ENCODE measurements around the gene MAPKAPK3. TPM values are rescaled to one million over a fixed set of nuclear protein-coding genes. Genes with fewer than 3 reads are reported as not detected.

MAPKAPK3 gene
- polyA plus RNA-seq, 4 donors, result 22.1 to 58.2 (median 53.8) TPM

DNA sequence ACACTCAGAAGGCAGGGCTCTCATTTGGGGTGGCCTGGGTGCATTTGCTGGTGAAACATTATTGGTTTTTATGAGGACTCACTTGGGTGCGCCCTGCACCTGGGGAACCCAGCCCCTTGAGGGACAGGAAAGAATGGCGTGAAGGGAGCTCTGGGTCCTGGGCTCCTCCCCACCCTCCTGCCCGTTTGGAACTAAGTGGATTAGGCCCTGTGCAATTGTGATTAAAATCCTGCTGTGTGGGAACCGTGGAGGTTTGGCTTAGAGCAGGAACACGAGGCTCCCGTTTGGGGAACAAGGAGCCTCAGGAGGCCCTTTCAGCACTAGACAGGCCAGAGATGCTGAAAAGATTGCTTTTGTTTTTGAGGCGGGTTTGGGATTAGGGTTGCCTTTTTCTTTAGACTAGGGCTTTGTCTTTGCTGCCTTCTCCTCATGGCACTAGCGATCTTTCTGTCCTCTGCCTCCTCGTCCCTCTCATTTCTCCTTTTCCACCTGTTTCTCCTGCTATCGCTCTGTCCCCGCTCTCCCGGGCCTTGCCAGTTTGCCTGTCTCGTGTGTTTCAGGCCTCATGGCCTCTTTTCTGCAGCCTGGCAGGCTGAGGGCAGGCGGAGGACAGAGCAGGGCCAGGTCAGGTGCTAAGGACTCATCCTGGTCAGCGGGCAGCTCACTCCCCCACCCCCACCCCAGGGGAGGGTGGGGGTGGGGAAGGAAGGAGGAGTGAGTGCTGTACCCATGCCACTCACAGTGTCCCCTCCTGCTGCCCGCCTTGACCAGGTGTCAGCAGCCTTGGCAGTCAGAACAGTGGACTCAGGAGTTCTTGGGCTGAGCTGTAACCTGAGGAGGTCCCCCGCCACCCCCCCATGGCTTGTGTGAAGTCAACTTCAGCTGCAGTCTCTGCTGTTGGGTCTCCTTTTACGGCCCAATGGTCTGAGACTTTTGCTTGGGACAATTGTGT lies 8.6 kb downstream of the MAPKAPK3 start:
- DNase-seq (ENCODE audit: low read depth in 4 of 4, low spot score in 3 of 4), result no peak

DNA sequence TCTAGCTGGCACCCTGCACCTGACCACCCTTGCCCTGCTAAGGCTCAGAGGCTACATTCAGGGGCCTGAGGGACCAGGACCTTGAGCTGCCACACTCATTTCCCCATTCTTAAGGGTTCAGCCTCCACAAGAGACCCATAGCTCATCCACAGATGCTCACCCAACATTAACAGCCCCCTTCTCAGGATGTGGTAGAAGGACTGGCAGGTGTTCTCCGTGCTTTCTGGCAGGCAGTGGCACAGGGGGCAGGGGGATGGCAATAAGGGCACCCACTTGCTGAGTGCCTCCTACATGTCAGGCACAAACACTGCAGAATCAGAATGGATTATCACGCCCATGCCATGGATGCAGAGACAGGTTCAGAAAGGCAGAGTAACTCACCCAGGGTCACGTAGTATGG lies 9.4 kb downstream of the MAPKAPK3 start:
- no peak for DNase-seq (ENCODE audit: low read depth in 4 of 4, low spot score in 3 of 4)

GRCh38 chr3:50627407-50628051 lies 10.6 kb downstream of the MAPKAPK3 start:
- no peak for DNase-seq (ENCODE audit: low read depth in 4 of 4, low spot score in 3 of 4)

- no peak for DNase-seq (ENCODE audit: low read depth in 4 of 4, low spot score in 3 of 4)
These were observed 11.7 kb downstream of the MAPKAPK3 start for GRCh38 chr3:50628601-50629000.

DNA sequence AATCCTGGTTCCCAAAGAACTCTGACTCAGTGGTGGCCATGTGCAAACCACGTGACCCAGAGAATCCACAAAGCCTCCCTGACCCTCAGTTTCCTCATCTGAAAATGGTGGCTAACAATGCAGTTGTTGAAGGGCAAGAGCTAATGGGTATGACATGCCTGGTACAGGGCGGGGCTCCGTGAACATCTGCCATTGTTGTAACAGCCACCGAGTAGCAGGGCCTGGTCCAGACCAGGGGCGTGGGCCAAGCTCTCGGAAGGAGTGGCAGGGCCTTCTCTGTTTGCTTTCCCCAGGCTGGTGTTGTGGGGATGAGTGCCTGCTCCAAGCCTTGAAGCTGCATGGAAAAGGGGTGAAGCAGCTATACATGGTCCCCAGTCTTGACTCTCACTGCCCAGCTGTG lies 13.4 kb downstream of the MAPKAPK3 start:
- no peak for DNase-seq (ENCODE audit: low read depth in 4 of 4, low spot score in 3 of 4)

GRCh38 chr3:50630877-50631276 lies 13.9 kb downstream of the MAPKAPK3 start:
- no peak for DNase-seq (ENCODE audit: low read depth in 4 of 4, low spot score in 3 of 4)

DNA sequence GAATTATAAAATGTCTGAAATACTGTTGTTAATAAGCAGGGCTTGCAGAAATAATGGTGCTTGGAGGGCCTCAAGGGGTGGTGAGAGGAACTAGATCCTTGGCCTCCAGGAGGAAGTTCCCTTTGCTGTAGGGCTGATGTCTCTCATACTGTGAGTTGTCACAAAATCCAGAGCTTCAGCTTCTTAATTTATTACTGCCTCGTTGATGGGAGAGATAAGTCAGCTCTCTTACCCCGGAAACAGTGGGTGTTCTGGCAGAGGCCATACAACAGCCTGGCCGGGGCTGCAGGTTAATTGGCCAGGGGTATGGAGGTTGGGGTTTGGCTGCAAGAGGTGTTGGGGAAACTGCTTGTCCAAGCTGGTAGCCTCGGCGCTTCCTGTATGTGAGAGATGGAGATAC lies 15.5 kb downstream of the MAPKAPK3 start:
- no peak for DNase-seq (ENCODE audit: low read depth in 4 of 4, low spot score in 3 of 4)

- no peak for DNase-seq (ENCODE audit: low read depth in 4 of 4, low spot score in 3 of 4)
These were observed 16.4 kb downstream of the MAPKAPK3 start for GRCh38 chr3:50633230-50633790.

GRCh38 chr3:50635066-50635465 lies 18.1 kb downstream of the MAPKAPK3 start:
- DNase-seq (ENCODE audit: low read depth in 4 of 4, low spot score in 3 of 4), result no peak

GRCh38 chr3:50637011-50637410 lies 20.1 kb downstream of the MAPKAPK3 start:
- no peak for DNase-seq (ENCODE audit: low read depth in 4 of 4, low spot score in 3 of 4)

- no peak for DNase-seq (ENCODE audit: low read depth in 4 of 4, low spot score in 3 of 4)
These were observed 21.0 kb downstream of the MAPKAPK3 start for GRCh38 chr3:50637945-50638344.

DNA sequence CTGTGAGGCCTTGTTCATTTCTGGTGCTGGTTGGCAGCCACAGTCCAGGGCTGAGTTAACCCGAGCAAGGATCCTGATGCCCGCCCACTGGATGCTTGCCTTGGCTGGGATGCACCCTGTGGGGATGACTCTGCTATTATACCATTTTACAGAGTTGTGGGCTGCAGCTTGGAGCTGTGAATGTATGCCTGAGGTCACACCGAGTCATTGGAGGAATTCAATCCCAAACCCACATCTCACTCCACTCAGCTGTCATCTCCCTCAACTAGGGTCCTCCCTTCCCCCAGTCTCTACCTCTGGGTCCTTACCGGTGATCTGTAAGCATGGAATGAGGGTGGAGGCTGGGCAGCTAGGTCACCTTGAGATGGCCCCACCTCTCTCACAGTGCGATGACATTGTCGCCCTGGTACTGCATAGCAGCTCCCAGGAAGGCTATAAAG lies 22.1 kb downstream of the MAPKAPK3 start:
- no peak for DNase-seq (ENCODE audit: low read depth in 4 of 4, low spot score in 3 of 4)

GRCh38 chr3:50642382-50642781 lies 25.4 kb downstream of the MAPKAPK3 start:
- DNase-seq (ENCODE audit: low read depth in 4 of 4, low spot score in 3 of 4), result no peak

GRCh38 chr3:50644561-50644960 lies 27.6 kb downstream of the MAPKAPK3 start:
- DNase-seq (ENCODE audit: low read depth in 4 of 4, low spot score in 3 of 4), result no peak

GRCh38 chr3:50645378-50645777 lies 28.4 kb downstream of the MAPKAPK3 start:
- DNase-seq (ENCODE audit: low read depth in 4 of 4, low spot score in 3 of 4), result no peak

DNA sequence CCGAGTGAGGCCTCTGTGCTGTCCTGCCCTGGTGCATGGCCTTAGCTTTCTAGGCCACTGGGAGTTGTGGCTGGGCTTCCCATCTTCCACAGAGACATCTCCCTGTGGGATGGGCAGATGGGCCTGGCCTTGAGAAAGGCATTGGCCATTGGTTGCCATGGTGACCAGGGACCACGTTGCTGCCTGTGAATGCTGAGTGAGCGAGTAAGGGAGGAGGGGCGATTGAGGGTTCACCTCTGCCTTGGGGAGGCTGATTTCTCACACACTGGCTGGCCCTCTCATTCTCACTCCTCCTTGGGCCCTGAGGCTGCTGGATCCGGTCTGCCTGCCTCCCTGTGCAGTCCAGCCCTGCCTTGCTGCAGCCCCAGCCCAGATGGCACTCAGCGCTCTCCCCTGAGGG lies 31.4 kb downstream of the MAPKAPK3 start:
- DNase-seq (ENCODE audit: low read depth in 4 of 4, low spot score in 3 of 4), result no peak

DNA sequence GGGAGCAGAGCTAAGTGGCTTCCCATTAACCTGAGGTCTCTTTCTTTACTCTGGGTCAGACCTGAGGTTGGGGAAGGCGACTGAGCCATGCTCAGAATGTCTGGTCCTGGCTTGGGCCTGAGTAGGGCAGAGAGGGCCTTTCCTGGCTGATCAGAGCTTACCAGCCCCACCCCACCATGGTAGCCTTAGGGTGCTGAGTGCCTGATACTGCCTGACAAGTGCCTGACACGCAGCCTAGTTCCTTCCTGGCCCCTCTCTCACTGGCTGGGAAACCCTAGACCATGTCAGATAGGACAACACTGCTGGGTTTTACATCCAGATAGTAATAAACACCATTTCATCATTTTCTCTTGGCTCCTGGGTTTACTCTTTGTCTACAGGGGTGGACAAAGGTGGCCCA lies 32.0 kb downstream of the MAPKAPK3 start:
- no peak for DNase-seq (ENCODE audit: low read depth in 4 of 4, low spot score in 3 of 4)

- no peak for DNase-seq (ENCODE audit: low read depth in 4 of 4, low spot score in 3 of 4)
These were observed 32.5 kb downstream of the MAPKAPK3 start for GRCh38 chr3:50649451-50649931.

DNA sequence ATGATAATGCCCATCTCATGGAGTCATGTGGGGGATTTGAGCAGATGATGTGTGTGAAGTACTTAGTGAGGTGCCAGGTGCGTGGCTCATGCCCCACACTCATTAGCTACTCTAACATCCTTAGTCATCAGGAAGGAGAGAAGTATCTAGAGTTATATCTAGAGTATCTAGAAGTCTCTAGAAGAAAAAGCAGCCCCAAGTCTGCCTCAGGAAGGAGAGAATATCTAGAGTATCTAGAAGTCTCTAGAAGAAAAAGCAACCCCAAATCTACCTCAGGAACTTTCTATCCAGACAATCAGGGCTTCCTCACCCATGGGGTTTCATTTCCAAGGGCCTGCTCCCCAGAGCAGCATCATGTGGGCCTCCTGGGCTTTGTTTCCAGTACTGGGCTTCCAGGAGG lies 33.1 kb downstream of the MAPKAPK3 start:
- no peak for DNase-seq (ENCODE audit: low read depth in 4 of 4, low spot score in 3 of 4)

DNA sequence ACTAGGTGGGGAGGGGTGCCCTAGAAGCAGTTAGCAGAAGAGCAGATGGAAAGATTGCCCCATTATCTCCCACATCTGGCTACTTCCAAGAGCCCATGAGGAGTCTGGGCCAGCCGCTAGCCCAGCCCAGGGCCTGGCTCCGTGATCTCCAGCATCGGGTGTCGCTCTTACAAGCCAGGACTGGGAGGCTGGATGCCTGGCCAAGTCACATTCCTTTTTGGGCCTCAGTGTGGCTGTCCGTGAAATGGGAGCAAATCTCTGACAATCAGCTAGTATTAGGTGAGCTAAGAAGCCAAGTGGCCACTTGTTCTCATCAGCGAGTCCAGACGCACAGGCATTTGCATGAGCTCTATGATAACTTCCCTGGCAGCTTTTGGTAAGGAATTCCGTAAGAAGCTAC lies 34.5 kb downstream of the MAPKAPK3 start:
- no peak for DNase-seq (ENCODE audit: low read depth in 4 of 4, low spot score in 3 of 4)

DNA sequence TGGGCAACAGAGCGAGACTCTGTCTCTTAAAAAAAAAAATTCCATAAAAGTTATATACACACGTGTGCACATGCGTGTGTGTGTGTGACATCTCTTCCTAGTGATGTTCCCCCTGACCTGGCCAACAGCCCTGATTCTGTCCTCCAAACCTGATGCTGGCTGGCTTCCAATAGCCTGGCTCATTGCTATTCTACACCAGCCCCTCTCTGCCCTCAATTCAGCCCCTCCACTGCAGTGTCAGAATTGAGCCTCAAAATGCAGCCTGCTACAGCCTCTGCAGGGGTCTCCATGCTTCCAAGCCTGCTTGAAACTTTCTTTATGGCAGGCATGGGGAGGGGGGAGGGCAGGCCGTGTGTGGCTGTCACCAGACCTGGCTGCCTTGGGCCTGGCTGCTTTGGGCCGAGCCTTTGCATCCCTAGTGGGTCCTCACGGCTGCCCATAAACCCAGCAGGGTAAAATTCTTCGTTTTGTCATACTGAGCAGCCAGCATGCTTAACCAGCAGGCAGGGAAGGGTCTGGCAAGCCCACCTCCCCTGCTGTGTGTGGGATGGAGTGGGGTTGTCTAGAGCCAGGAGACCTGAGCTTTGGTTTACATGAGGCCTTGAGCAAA lies 35.1 kb downstream of the MAPKAPK3 start:
- DNase-seq (ENCODE audit: low read depth in 4 of 4, low spot score in 3 of 4), result no peak
